GM12875 (cell line): ENCODE data around the gene MPP1.

Experiments
- H3K4me3 ChIP-seq: one replicate; pipeline ENCODE4 v1.5.1; 2011; ENCODE audit warnings: low read depth, low read length, control low read depth
- TF ChIP-seq, protein P1 (sequence below): IDR thresholded peaks from 2 replicates; pipeline ENCODE4 v1.5.1; 2011; ENCODE audit warnings: low read depth, mild to moderate bottlenecking, control low read depth, inconsistent platforms, low read length, moderate library complexity, borderline replicate concordance; ENCODE audit not compliant: insufficient read depth

Gene MPP1

DNA sequence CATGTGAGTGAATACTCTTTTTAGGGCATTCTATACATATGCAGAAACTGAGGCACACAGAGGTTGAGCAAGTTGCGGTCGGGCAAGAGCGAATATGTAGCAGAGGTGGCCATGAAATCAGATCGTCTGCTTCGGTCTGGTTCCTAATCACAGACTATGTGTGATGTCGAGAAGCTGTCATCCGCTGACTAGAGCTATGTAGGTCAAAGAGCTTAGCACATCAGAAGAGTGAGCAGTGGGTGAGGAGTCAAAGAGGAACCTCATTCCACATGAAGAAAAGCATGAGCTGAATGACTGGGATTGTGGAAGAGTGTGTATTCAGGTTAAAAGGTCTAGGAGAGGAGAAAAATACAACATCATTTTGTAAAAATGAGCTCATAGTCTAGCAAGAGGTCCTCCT lies 73.4 kb downstream of the MPP1 start:
- H3K4me3 ChIP-seq: no peak overlapping the region
- TF ChIP-seq, protein P1, sequence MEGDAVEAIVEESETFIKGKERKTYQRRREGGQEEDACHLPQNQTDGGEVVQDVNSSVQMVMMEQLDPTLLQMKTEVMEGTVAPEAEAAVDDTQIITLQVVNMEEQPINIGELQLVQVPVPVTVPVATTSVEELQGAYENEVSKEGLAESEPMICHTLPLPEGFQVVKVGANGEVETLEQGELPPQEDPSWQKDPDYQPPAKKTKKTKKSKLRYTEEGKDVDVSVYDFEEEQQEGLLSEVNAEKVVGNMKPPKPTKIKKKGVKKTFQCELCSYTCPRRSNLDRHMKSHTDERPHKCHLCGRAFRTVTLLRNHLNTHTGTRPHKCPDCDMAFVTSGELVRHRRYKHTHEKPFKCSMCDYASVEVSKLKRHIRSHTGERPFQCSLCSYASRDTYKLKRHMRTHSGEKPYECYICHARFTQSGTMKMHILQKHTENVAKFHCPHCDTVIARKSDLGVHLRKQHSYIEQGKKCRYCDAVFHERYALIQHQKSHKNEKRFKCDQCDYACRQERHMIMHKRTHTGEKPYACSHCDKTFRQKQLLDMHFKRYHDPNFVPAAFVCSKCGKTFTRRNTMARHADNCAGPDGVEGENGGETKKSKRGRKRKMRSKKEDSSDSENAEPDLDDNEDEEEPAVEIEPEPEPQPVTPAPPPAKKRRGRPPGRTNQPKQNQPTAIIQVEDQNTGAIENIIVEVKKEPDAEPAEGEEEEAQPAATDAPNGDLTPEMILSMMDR: no peak

DNA sequence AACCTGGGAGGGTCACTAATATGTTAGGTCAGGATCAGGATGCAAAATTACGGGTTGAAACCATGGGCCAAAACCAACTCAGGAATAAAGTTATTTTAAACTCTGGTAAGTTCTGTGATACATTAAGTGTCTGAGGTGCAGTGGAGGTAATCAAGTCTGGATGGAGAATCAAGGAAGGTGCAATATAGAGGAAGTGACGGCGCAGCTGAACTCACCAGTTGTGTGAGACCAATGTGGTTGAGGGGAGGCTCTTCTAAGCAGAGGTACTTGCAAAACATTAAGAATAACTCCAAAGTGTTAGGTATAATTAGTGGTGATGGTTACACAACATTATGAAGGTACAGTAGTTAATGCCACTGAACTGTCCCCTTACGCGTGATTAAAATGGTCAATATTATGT lies 74.1 kb downstream of the MPP1 start:
- TF ChIP-seq, protein P1: no peak
- H3K4me3 ChIP-seq: no peak overlapping the region

DNA sequence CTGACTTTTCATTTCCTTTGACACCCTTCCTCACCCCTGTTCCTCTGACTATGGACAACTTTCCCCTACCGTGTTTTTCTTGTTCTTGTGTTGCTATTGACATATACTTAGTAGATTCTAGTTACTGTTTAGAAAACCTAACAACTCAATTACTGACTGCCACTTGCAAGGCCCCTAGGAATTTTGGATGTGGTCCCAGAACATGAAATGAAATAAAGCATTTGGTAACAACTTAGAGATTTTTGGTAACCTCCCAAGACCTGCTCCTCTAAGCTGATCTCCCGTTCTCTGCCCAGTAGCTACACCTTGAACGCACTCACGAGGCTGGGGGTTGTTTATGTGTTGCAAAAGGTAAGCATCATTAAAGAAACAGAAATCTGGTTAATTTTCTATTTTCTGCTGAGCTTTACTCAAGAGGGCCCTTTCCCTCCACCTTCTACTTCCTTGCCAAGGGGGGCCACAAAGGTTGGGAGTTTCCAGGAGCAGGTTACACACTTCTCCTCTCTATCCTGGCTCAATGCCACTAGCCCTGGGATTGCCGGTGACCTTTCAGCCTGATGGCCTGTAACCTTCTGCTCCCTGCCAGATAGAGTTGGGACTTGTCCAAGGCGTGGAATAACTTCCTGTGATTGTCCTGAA lies 74.9 kb downstream of the MPP1 start:
- H3K4me3 ChIP-seq: no peak overlapping the region
- TF ChIP-seq, protein P1: no peak

DNA sequence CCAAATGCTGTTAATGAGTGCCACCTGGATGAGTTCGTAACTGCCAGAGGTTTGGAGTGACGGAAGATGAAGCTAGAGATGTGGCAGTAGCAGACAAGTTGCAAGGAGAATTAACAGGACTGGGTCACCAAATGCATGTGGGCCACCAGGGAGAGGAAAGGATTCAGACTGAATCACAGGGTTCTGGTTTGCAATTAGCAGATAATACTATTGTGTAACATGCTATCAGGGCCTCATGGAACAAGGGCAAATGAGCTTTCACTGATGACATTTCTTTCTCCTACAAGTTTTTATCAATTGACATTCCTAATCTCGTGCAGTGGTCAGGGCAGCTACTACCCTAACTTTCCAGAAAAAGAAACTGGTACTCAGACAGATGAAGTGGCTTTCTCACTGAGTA lies 75.8 kb downstream of the MPP1 start:
- H3K4me3 ChIP-seq: no peak overlapping the region
- TF ChIP-seq, protein P1: no peak
